ENCODE data around the gene FBXO9.

Gene FBXO9

GRCh38 chr6:53086302-53086701 lies 21.1 kb downstream of the FBXO9 start:
- DNase-seq = no peak
- intact Hi-C loops (cut with DNase I) = no loop called here

GRCh38 chr6:53089948-53090347 lies 24.7 kb downstream of the FBXO9 start:
- intact Hi-C loops (cut with DNase I) = no loop called here
- DNase-seq = no peak

GRCh38 chr6:53090576-53090975 lies 25.4 kb downstream of the FBXO9 start:
- intact Hi-C loops (cut with DNase I) = no loop called here
- no peak for DNase-seq

GRCh38 chr6:53095270-53095669 lies 30.1 kb downstream of the FBXO9 start:
- DNase-seq = no peak
- intact Hi-C loops (cut with DNase I) = no loop called here

GRCh38 chr6:53095716-53096115 lies 30.5 kb downstream of the FBXO9 start:
- DNase-seq = no peak
- intact Hi-C loops (cut with DNase I) = no loop called here

GRCh38 chr6:53100561-53100960 lies 35.4 kb downstream of the FBXO9 start:
- intact Hi-C loops (cut with DNase I) = no loop called here
- DNase-seq = no peak

- DNase-seq = no peak
- intact Hi-C loops (cut with DNase I) = no loop called here
Observed at GRCh38 chr6:53101006-53101405, 35.8 kb downstream of the FBXO9 start.

- intact Hi-C loops (cut with DNase I) = loop anchor here (2.0 kb wide), 1 partner anchor 381 kb away; no protein-coding TSS in a partner anchor
- DNase-seq = no peak
Observed at GRCh38 chr6:53103993-53104675, 38.9 kb downstream of the FBXO9 start.

- no peak for DNase-seq
- intact Hi-C loops (cut with DNase I) = no loop called here
Observed at GRCh38 chr6:53104916-53105315, 39.7 kb downstream of the FBXO9 start.

- intact Hi-C loops (cut with DNase I) = no loop called here
- no peak for DNase-seq
Observed at GRCh38 chr6:53107091-53107490, 41.9 kb downstream of the FBXO9 start.

GRCh38 chr6:53109612-53110011 lies 44.4 kb downstream of the FBXO9 start:
- intact Hi-C loops (cut with DNase I) = no loop called here

GRCh38 chr6:53111865-53112264 lies 46.7 kb downstream of the FBXO9 start:
- intact Hi-C loops (cut with DNase I) = no loop called here
- DNase-seq = no peak

More at GRCh38 chr6:53109612-53110011, 44.4 kb downstream of the FBXO9 start:
- no peak for DNase-seq

GRCh38 chr6:53112404-53112803 lies 47.2 kb downstream of the FBXO9 start:
- intact Hi-C loops (cut with DNase I) = no loop called here
- DNase-seq = no peak

- DNase-seq = no peak
- intact Hi-C loops (cut with DNase I) = no loop called here
Observed at GRCh38 chr6:53112871-53113270, 47.7 kb downstream of the FBXO9 start.

- no peak for DNase-seq
- intact Hi-C loops (cut with DNase I) = no loop called here
Observed at GRCh38 chr6:53113742-53114141, 48.5 kb downstream of the FBXO9 start.

- DNase-seq = no peak
- intact Hi-C loops (cut with DNase I) = no loop called here
Observed at GRCh38 chr6:53115113-53115512, 49.9 kb downstream of the FBXO9 start.

- intact Hi-C loops (cut with DNase I) = no loop called here
- DNase-seq = no peak
Observed at GRCh38 chr6:53115741-53116140, 50.5 kb downstream of the FBXO9 start.

- DNase-seq = no peak
Observed at GRCh38 chr6:53119349-53119748, 54.1 kb downstream of the FBXO9 start.

GRCh38 chr6:53119772-53120409 lies 54.7 kb downstream of the FBXO9 start:
- DNase-seq = no peak
- intact Hi-C loops (cut with DNase I) = no loop called here

More at GRCh38 chr6:53119349-53119748, 54.1 kb downstream of the FBXO9 start:
- intact Hi-C loops (cut with DNase I) = no loop called here

- intact Hi-C loops (cut with DNase I) = no loop called here
- no peak for DNase-seq
Observed at GRCh38 chr6:53124131-53124800, 59.1 kb downstream of the FBXO9 start.

GRCh38 chr6:53125276-53125675 lies 60.1 kb downstream of the FBXO9 start:
- no peak for DNase-seq

GRCh38 chr6:53128842-53129241 lies 63.6 kb downstream of the FBXO9 start:
- no peak for DNase-seq
- intact Hi-C loops (cut with DNase I) = no loop called here

More at GRCh38 chr6:53125276-53125675, 60.1 kb downstream of the FBXO9 start:
- intact Hi-C loops (cut with DNase I) = no loop called here

Measured in posterior cingulate gyrus (tissue), 11 donors.